Muscle layer of duodenum (tissue), 2 donors: ENCODE results near the gene TRIM41.

ENCODE experiments used
- H3K27ac ChIP-seq: one replicate; pipeline ENCODE4 v1.7.0; 2013; ENCODE audit warnings: mild to moderate bottlenecking, low read length
- H3K27me3 ChIP-seq: one replicate; pipeline ENCODE4 v1.7.0; 2013; ENCODE audit warnings: low read depth, mild to moderate bottlenecking, control low read depth, low read length
- H3K36me3 ChIP-seq, 2 donors: one replicate each; pipeline ENCODE4 v1.7.0; 2013; ENCODE audit warnings: low read length in 2 of 2, control low read depth in 1 of 2, mild to moderate bottlenecking in 1 of 2; ENCODE audit not compliant: insufficient read depth in 2 of 2, control insufficient read depth in 1 of 2
- H3K4me1 ChIP-seq, 2 donors: one replicate each; pipeline ENCODE4 v1.7.0; 2013; ENCODE audit warnings: low read length in 2 of 2, mild to moderate bottlenecking in 2 of 2, control low read depth in 1 of 2, moderate library complexity in 1 of 2; ENCODE audit not compliant: insufficient read depth in 2 of 2, control insufficient read depth in 1 of 2
- H3K4me3 ChIP-seq, 2 donors: one replicate each; pipeline ENCODE4 v1.7.0; 2013; ENCODE audit warnings: low read length in 2 of 2, low read depth in 1 of 2, mild to moderate bottlenecking in 1 of 2
- H3K9me3 ChIP-seq, 2 donors: one replicate each; pipeline ENCODE4 v1.7.0; 2013; ENCODE audit warnings: low read length in 2 of 2, control low read depth in 1 of 2, mild to moderate bottlenecking in 1 of 2; ENCODE audit not compliant: control insufficient read depth in 1 of 2
- donor health status: healthy.

The TRIM41 gene

GRCh38 chr5:181217111-181217802 lies 5.8 kb upstream of the TRIM41 start:
- Histone ChIP-seq H3K27me3 (no peaks in the 10 kb centered on the region), H3K4me3 (peak overlapping the region; percentile 70 to 73), H3K4me1 (peaks cover 4 to 8% of the 10 kb centered on the region in 2 donors), H3K27ac (no peak overlapping the region), H3K9me3 (no peaks in the 10 kb centered on the region), H3K36me3 (no peaks in the 10 kb centered on the region)

GRCh38 chr5:181217803-181218062 lies 5.3 kb upstream of the TRIM41 start:
- Histone ChIP-seq H3K36me3 (no peaks in the 10 kb centered on the region), H3K27me3 (no peaks in the 10 kb centered on the region), H3K4me1 (peaks cover 4 to 8% of the 10 kb centered on the region in 2 donors), H3K27ac (peak overlapping the region; percentile 39), H3K9me3 (no peaks in the 10 kb centered on the region), H3K4me3 (peak overlapping the region; percentile 70 to 73)

GRCh38 chr5:181218795-181219124 lies 4.3 kb upstream of the TRIM41 start:
- no peaks in the 10 kb centered on the region for H3K9me3 ChIP-seq
- H3K4me1 ChIP-seq = peaks cover 4 to 8% of the 10 kb centered on the region in 2 donors
- H3K4me3 ChIP-seq = peak overlapping the region in 1 of 2 donors; percentile 73
- no peak overlapping the region for H3K27ac ChIP-seq
- H3K36me3 ChIP-seq = no peaks in the 10 kb centered on the region
- no peaks in the 10 kb centered on the region for H3K27me3 ChIP-seq

GRCh38 chr5:181219262-181220177 lies 3.6 kb upstream of the TRIM41 start:
- H3K27me3 ChIP-seq = no peaks in the 10 kb centered on the region
- H3K4me1 ChIP-seq = peaks cover 8 to 14% of the 10 kb centered on the region in 2 donors
- H3K9me3 ChIP-seq = no peaks in the 10 kb centered on the region
- no peaks in the 10 kb centered on the region for H3K36me3 ChIP-seq
- H3K4me3 ChIP-seq = no peak overlapping the region
- H3K27ac ChIP-seq = no peak overlapping the region

- no peak overlapping the region for H3K27ac ChIP-seq
- H3K27me3 ChIP-seq = no peaks in the 10 kb centered on the region
- H3K4me3 ChIP-seq = no peak overlapping the region
- H3K36me3 ChIP-seq = no peaks in the 10 kb centered on the region
- H3K9me3 ChIP-seq = no peaks in the 10 kb centered on the region
- peaks cover 12 to 21% of the 10 kb centered on the region in 2 donors for H3K4me1 ChIP-seq
Observed at GRCh38 chr5:181220178-181220515, 2.9 kb upstream of the TRIM41 start.

GRCh38 chr5:181221105-181221791 lies 1.8 kb upstream of the TRIM41 start:
- Histone ChIP-seq H3K36me3 (no peaks in the 10 kb centered on the region), H3K9me3 (no peaks in the 10 kb centered on the region), H3K4me3 (peak overlapping the region; percentile 67 to 86), H3K4me1 (peaks cover 12 to 23% of the 10 kb centered on the region in 2 donors), H3K27me3 (no peaks in the 10 kb centered on the region), H3K27ac (peak overlapping the region; percentile 83)

- Histone ChIP-seq H3K36me3 (no peaks in the 10 kb centered on the region), H3K27me3 (no peaks in the 10 kb centered on the region), H3K9me3 (no peaks in the 10 kb centered on the region), H3K4me1 (peaks cover 12 to 19% of the 10 kb centered on the region in 2 donors), H3K4me3 (peak overlapping the region; percentile 67 to 86), H3K27ac (peak overlapping the region; percentile 83)
Observed at GRCh38 chr5:181221792-181222629, 1.1 kb upstream of the TRIM41 start.

GRCh38 chr5:181222630-181223057 lies 437 bp upstream of the TRIM41 start:
- no peaks in the 10 kb centered on the region for H3K9me3 ChIP-seq
- H3K27me3 ChIP-seq = no peaks in the 10 kb centered on the region
- H3K4me1 ChIP-seq = peaks cover 12 to 19% of the 10 kb centered on the region in 2 donors
- peak overlapping the region; percentile 83 for H3K27ac ChIP-seq
- H3K36me3 ChIP-seq = no peaks in the 10 kb centered on the region
- H3K4me3 ChIP-seq = peak overlapping the region; percentile 67 to 86

GRCh38 chr5:181223729-181224389 lies 778 bp downstream of the TRIM41 start:
- H3K27me3 ChIP-seq = no peaks in the 10 kb centered on the region
- peak overlapping the region; percentile 67 to 86 for H3K4me3 ChIP-seq
- H3K4me1 ChIP-seq = peaks cover 8 to 19% of the 10 kb centered on the region in 2 donors
- no peaks in the 10 kb centered on the region for H3K9me3 ChIP-seq
- H3K36me3 ChIP-seq = peaks cover 0 to under 1% of the 10 kb centered on the region in 2 donors
- H3K27ac ChIP-seq = peak overlapping the region; percentile 83

- Histone ChIP-seq H3K4me1 (peaks cover 8 to 19% of the 10 kb centered on the region in 2 donors), H3K27me3 (no peaks in the 10 kb centered on the region), H3K9me3 (no peaks in the 10 kb centered on the region), H3K27ac (peak overlapping the region; percentile 83), H3K36me3 (peaks cover 0 to 6% of the 10 kb centered on the region in 2 donors), H3K4me3 (peak overlapping the region; percentile 67 to 86)
Observed at GRCh38 chr5:181224390-181225229, 1.5 kb downstream of the TRIM41 start.
